Activated CD8-positive, alpha-beta T cell treated with anti-CD3 and anti-CD28 coated beads for 36 hours (primary cell): ENCODE results near the gene NAPA. TPM values are rescaled to one million over a fixed set of nuclear protein-coding genes. Genes with fewer than 3 reads are reported as not detected.

Source experiments
- ATAC-seq: fragments of 200-7000 bp; cut with Tn5 transposase; one replicate; pipeline ENCODE4 v1.10.0; 2021; ENCODE audit warnings: mild to moderate bottlenecking, moderate library complexity
- CTCF ChIA-PET: fragments of 350-600 bp; sonication (Branson Sonifier 250); formaldehyde crosslinking; loops from one replicate; lab custom pipeline; 2021; ENCODE audit warnings: antibody characterized with exemption; lab: Charles Lee
- POLR2A ChIA-PET: fragments of 350-600 bp; sonication (Branson Sonifier 250); formaldehyde crosslinking; loops from one replicate; lab custom pipeline; 2021; ENCODE audit warnings: antibody characterized with exemption; lab: Charles Lee
- DNase-seq: peaks from one replicate; pipeline ENCODE4 v3.0.0-alpha.2; 2020
- H3K27ac Mint-ChIP-seq: one replicate; pipeline ENCODE4 v1.8.0; 2021; ENCODE audit warnings: mild to moderate bottlenecking, mixed read lengths
- H3K27me3 Mint-ChIP-seq: one replicate; pipeline ENCODE4 v1.8.0; 2021; ENCODE audit warnings: mixed read lengths
- H3K36me3 Mint-ChIP-seq: one replicate; pipeline ENCODE4 v1.8.0; 2021; ENCODE audit warnings: low read depth, mixed read lengths
- H3K4me1 Mint-ChIP-seq: one replicate; pipeline ENCODE4 v1.8.0; 2021; ENCODE audit warnings: low read depth, mixed read lengths
- H3K4me3 Mint-ChIP-seq: one replicate; pipeline ENCODE4 v1.8.0; 2021; ENCODE audit warnings: mild to moderate bottlenecking, moderate library complexity, mixed read lengths
- H3K9me3 Mint-ChIP-seq: one replicate; pipeline ENCODE4 v1.8.0; 2021; ENCODE audit warnings: mixed read lengths
- CTCF ChIP-seq: fragments of 200-600 bp; IDR thresholded peaks from one replicate; pipeline ENCODE4 v1.8.0; 2022; ENCODE audit warnings: antibody characterized with exemption, mild to moderate bottlenecking
- intact Hi-C: fragments of 100-400 bp; cut with micrococcal nuclease; formaldehyde crosslinking; loops from one replicate; pipeline ENCODE4 v1.10.0; 2022
- total RNA-seq, 2 experiments: library from RNA; stranded (reverse); gene quantifications; one replicate each; pipeline ENCODE4 v1.2.3, GENCODE V29; 2021

Gene NAPA
- total RNA-seq, 2 experiments from 2014 or later, result 43.9 to 47.2 TPM

DNA sequence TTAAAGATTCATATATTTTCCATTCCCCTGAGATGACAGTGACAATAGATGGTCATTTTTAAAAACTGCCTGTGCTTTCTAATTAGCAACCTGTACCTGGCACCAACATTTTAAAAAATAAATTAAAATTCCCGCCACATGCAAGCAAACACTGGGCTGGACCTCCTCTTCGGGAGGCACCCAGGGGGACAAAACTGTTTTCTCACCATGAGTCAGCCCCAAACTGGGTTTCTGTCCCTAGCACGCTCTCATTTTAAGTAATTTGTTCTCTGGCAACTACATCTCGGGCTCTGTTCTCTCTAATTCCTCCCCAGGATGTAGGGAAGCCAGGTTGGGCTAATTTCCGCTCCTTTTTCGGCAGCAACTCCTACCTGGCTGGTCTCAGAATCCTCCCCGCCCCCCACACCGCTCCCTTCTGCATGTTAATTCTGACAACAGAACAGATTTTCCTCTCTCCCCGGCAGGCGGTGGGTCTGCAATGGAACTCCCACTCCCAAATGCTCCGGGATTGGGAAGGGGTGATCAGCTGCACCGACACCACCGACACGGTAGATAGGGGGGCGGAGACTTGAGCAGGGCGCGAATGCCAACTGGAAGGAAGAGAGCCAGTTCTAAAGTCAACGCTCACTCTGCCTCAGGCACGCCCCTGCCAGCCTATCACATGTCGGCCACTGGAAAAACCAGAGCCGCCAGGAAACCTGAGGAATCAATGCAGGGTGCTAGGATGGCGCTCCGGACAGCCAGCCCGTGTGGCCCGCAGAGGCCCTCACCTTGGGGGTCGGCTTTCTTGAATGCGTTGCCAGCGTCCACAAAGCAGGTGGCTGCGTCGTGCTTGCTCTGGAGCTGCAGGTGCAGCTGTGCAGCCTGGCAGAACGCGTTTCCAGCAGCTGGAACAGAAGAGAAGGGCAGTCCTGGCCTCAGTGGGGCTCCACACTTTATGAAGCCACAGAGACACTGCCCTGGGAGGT, 14.7 kb downstream of the NAPA start:
- Mint-ChIP-seq H3K27ac (no peak overlapping the region), H3K36me3 (peaks cover 2% of the 10 kb centered on the region), H3K9me3 (no peaks in the 10 kb centered on the region), H3K4me1 (no peaks in the 10 kb centered on the region), H3K4me3 (no peak overlapping the region), H3K27me3 (no peaks in the 10 kb centered on the region)
- CTCF ChIA-PET, result interaction anchor here (1.4 to 5.8 kb wide), 3 partner anchors 16 to 212 kb away, joined by 3 to 29 read pairs (median 4); partner anchors contain the start of genes EHD2 and KPTN
- intact Hi-C loops, result no loop called here
- POLR2A ChIA-PET, result interaction anchor here (1.0 to 1.4 kb wide), 4 partner anchors 12 to 23 kb away, joined by 3 to 5 read pairs (median 4); partner anchors contain the start of gene KPTN
- no peak for DNase-seq
- no peak for ATAC-seq
- TF ChIP-seq CTCF, result no peak

- no peaks in the 10 kb centered on the region for H3K9me3 Mint-ChIP-seq
- CTCF ChIA-PET, result interaction anchor here (5.8 kb wide), 1 partner anchor 16 kb away, joined by 29 read pairs; the partner anchor contains the start of gene KPTN
- POLR2A ChIA-PET, result interaction anchor here (0.8 to 1.4 kb wide), 4 partner anchors 10 to 208 kb away, joined by 3 to 5 read pairs (median 3); partner anchors contain the start of gene KPTN
- no peak overlapping the region for H3K4me3 Mint-ChIP-seq
- intact Hi-C loops, result no loop called here
- H3K27me3 Mint-ChIP-seq, result no peaks in the 10 kb centered on the region
- DNase-seq, result no peak
- no peak for TF ChIP-seq CTCF
- no peak overlapping the region for H3K27ac Mint-ChIP-seq
- ATAC-seq, result no peak
- H3K36me3 Mint-ChIP-seq, result peaks cover 2% of the 10 kb centered on the region
- H3K4me1 Mint-ChIP-seq, result no peaks in the 10 kb centered on the region
Measured at GRCh38 chr19:47499371-47499770, 15.5 kb downstream of the NAPA start.

- POLR2A ChIA-PET, result interaction anchor here (0.7 to 1.4 kb wide), 3 partner anchors 11 to 15 kb away, joined by 3 to 5 read pairs (median 4); partner anchors contain the start of gene KPTN
Measured at GRCh38 chr19:47498561-47498960, 16.3 kb downstream of the NAPA start.

DNA sequence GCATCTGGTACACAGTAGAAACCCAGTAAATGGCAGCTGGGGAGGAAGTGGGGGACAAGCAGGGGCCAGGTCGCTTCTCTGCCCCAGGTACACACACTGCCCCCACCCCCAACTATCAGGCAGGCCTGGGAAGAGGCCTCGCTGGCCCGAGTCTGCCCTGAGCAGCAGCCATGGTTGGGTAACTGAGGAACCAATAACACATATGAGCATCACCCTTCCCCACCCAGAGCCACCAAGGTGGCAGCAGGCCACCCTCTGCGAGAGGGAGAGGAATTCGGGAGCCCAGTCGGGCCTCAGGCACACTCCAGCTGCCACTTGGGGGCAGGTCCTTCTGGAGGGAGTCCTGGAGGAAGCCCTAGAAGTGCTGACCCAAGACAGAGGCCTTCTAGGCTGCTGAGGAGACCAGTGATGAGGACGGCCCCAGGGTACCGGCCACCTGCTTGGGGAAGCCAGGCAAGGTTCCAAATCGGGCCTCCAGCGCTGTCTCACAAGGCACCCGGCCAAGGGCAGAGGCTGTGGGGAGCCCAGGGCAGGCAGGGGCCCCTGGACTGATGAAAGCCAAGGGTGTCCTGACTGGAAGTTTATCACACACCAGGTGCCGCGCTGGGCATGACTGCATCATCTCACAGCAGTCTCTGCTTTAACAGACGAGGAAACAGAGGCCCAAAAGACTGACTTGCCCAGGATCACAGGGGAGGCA, 16.9 kb downstream of the NAPA start:
- no peaks in the 10 kb centered on the region for H3K4me1 Mint-ChIP-seq
- no peak for ATAC-seq
- POLR2A ChIA-PET, result interaction anchor here (1.1 kb wide), 1 partner anchor 11 kb away, joined by 5 read pairs; no protein-coding TSS in a partner anchor
- peaks cover 2% of the 10 kb centered on the region for H3K36me3 Mint-ChIP-seq
- no peak for DNase-seq
- H3K27ac Mint-ChIP-seq, result no peak overlapping the region
- TF ChIP-seq CTCF, result no peak
- CTCF ChIA-PET, result interaction anchor here (1.4 to 5.8 kb wide), 2 partner anchors 14 to 202 kb away, joined by 3 to 29 read pairs; partner anchors contain the start of gene KPTN
- no peak overlapping the region for H3K4me3 Mint-ChIP-seq
- intact Hi-C loops, result no loop called here
- H3K9me3 Mint-ChIP-seq, result no peaks in the 10 kb centered on the region
- no peaks in the 10 kb centered on the region for H3K27me3 Mint-ChIP-seq

More at GRCh38 chr19:47498561-47498960, 16.3 kb downstream of the NAPA start:
- no peak for TF ChIP-seq CTCF
- H3K4me3 Mint-ChIP-seq, result no peak overlapping the region
- CTCF ChIA-PET, result interaction anchor here (5.8 kb wide), 1 partner anchor 15 kb away, joined by 29 read pairs; the partner anchor contains the start of gene KPTN
- H3K4me1 Mint-ChIP-seq, result no peaks in the 10 kb centered on the region
- H3K9me3 Mint-ChIP-seq, result no peaks in the 10 kb centered on the region
- intact Hi-C loops, result no loop called here
- no peaks in the 10 kb centered on the region for H3K27me3 Mint-ChIP-seq
- DNase-seq (no peak), ATAC-seq (no peak)
- peaks cover 2% of the 10 kb centered on the region for H3K36me3 Mint-ChIP-seq
- H3K27ac Mint-ChIP-seq, result peak overlapping the region; percentile 15
